ENCODE measurements around the gene CHGA.

DNA sequence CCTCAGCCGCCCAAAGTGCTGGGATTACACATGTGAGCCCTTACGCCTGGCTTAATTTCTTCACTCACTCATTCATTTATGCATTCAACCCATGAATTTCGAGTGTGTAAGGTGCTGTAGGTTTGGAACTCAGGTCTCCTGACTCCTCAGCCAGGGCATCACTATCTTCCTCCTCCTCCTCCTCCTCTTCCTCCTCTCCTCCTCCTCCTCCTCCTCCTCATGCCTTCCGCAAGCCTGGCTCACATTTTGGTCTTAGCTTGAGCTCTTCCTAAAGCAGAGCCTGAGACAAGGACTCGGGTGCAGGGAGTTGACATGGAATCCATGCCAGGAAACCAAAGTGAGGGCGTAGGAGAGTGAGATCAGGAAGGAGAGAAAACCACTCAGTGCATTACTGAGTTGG lies 20.8 kb upstream of the CHGA start:
- TF ChIP-seq, protein P1, sequence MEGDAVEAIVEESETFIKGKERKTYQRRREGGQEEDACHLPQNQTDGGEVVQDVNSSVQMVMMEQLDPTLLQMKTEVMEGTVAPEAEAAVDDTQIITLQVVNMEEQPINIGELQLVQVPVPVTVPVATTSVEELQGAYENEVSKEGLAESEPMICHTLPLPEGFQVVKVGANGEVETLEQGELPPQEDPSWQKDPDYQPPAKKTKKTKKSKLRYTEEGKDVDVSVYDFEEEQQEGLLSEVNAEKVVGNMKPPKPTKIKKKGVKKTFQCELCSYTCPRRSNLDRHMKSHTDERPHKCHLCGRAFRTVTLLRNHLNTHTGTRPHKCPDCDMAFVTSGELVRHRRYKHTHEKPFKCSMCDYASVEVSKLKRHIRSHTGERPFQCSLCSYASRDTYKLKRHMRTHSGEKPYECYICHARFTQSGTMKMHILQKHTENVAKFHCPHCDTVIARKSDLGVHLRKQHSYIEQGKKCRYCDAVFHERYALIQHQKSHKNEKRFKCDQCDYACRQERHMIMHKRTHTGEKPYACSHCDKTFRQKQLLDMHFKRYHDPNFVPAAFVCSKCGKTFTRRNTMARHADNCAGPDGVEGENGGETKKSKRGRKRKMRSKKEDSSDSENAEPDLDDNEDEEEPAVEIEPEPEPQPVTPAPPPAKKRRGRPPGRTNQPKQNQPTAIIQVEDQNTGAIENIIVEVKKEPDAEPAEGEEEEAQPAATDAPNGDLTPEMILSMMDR (IDR thresholded peaks at IDR 0.05): no peak
- TF ChIP-seq, protein P2, sequence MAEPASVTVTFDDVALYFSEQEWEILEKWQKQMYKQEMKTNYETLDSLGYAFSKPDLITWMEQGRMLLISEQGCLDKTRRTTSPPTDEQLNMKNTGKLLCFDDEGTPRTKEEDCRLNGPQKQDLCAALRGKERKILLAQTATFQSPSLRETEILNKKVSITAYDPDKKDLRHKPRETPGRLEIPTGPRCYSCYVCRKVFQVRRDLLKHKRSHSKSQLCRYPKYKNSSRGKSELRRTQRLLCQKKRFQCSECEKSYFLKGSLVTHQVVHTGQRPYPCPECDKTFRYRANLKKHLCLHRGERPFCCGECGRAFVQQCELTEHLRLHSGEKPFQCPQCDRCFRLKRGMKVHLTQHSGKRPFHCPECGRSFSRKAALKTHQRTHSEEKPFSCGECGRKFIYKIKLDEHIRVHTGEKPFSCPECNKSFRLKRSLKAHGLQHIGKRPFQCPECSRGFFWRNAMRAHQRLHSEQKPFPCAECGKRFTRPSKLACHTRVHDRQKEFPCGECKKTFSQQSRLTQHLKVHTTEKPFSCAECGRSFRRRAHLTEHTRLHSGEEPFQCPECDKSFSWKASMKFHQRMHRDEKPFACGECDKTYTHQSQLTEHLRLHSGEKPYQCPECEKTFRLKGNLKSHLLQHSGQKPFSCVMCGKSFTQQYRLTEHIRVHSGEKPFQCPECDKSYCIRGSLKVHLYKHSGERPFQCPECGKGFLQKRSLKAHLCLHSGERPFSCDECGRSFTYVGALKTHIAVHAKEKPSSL (CRISPR knock-in tag; conservative IDR thresholded peaks at IDR 0.05): no peak
- TF ChIP-seq NR2C2 (CRISPR knock-in tag; IDR thresholded peaks at IDR 0.05): no peak
- TF ChIP-seq, protein P3, sequence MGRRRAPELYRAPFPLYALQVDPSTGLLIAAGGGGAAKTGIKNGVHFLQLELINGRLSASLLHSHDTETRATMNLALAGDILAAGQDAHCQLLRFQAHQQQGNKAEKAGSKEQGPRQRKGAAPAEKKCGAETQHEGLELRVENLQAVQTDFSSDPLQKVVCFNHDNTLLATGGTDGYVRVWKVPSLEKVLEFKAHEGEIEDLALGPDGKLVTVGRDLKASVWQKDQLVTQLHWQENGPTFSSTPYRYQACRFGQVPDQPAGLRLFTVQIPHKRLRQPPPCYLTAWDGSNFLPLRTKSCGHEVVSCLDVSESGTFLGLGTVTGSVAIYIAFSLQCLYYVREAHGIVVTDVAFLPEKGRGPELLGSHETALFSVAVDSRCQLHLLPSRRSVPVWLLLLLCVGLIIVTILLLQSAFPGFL (CRISPR knock-in tag; IDR thresholded peaks at IDR 0.05; ENCODE audit: borderline replicate concordance): no peak
- TF ChIP-seq CREB1 (CRISPR knock-in tag; IDR thresholded peaks at IDR 0.05): no peak
